ENCODE results near the gene GRIN2C. TPM values are rescaled to one million over a fixed set of nuclear protein-coding genes. Genes with fewer than 3 reads are reported as not detected.

Gene GRIN2C
- total RNA-seq, 2 donors from 2014 or later = 3.6 TPM; not detected in 1

DNA sequence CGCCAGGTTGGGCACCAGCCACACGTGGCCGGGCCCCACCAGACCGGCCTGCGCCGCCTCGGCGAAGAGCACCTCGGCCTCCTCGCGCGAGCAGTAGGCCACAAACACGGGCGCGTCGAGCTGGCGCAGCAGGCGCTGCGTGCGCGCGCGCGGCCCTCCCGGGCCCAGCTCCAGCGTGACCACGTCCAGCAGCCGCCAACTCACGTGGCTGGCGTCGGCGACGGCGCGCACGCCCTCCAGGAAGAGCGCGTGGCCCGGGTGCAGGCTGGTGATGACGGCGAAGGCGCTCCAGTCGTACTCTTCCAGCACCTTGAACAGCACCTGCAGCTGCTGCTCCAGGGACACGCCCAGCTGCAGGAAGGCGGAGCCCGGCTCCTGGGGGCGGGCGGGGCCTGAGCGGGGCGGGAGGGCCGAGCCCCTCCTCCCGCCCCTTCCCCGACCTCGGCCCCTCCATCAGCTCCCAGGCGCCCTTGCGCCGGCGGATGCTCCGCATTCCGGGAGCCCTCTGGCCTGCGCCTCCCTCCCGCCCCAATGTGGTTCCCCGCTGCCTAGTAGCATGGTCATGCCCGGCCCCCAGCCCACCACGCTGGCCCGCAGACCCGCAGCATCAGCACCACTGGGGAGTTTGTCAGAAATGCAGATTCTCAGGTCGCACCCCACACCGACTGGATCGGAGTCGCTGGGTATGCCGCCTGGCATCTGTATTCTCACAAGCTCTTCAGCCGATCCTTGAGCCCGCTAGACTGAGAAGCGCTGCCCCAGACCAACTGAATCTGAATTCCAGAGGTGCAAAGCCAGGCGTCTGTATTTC lies 7.2 kb downstream of the GRIN2C start:
- 11% methylated on average over 52 of the region's 76 CpGs for WGBS
- H3K4me3 ChIP-seq = no peak overlapping the region
- intact Hi-C loops (cut with DNase I) = no loop called here
- H3K27ac ChIP-seq = no peak overlapping the region
- TF ChIP-seq, protein P1, sequence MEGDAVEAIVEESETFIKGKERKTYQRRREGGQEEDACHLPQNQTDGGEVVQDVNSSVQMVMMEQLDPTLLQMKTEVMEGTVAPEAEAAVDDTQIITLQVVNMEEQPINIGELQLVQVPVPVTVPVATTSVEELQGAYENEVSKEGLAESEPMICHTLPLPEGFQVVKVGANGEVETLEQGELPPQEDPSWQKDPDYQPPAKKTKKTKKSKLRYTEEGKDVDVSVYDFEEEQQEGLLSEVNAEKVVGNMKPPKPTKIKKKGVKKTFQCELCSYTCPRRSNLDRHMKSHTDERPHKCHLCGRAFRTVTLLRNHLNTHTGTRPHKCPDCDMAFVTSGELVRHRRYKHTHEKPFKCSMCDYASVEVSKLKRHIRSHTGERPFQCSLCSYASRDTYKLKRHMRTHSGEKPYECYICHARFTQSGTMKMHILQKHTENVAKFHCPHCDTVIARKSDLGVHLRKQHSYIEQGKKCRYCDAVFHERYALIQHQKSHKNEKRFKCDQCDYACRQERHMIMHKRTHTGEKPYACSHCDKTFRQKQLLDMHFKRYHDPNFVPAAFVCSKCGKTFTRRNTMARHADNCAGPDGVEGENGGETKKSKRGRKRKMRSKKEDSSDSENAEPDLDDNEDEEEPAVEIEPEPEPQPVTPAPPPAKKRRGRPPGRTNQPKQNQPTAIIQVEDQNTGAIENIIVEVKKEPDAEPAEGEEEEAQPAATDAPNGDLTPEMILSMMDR (IDR thresholded peaks at IDR 0.05) = no peak
- TF ChIP-seq POLR2AphosphoS5 (IDR thresholded peaks at IDR 0.05) (no peak), POLR2A (IDR thresholded peaks at IDR 0.05) (no peak)
- H3K36me3 ChIP-seq = no peaks in the 10 kb centered on the region
- peaks cover 15% of the 10 kb centered on the region for H3K27me3 ChIP-seq (replicated peaks; ENCODE audit: insufficient read depth)
- no peak for DNase-seq (ENCODE audit: low spot score)
- no peaks in the 10 kb centered on the region for H3K4me1 ChIP-seq (replicated peaks)
- H3K9me3 ChIP-seq = no peaks in the 10 kb centered on the region

DNA sequence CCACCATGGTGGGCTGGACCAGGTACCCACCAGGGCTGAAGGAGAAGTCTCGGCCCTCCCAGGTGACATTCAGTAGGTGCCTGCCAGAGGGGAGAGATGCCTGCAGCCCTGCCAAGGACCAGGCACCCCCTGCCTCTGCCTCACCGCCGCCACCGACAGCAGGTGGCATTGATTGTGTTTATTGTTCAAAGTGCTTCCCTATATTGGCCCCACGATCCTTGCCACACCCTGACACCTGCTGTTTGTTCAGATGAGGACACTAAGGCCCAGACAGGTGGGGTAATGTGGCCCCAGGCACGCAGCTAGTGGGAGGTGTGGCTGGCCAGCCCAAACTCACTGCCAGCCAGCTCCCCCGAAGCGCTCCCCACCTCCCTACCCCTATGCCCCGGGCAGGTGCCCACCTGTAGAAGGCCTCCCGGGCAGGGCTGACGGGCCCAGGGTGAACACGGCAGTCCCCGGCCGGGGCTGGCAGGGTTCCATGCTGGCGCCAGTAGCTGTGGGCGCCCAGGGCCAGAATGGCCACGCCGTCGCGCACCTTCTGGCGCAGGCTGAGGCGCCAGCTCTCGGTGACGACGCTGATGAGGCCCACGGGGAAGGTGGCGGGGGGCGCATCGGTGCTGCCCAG lies 8.0 kb downstream of the GRIN2C start:
- TF ChIP-seq POLR2A (IDR thresholded peaks at IDR 0.05) (no peak), POLR2AphosphoS5 (IDR thresholded peaks at IDR 0.05) (no peak)
- TF ChIP-seq, protein P1 (IDR thresholded peaks at IDR 0.05) = no peak
- no peak overlapping the region for H3K4me3 ChIP-seq
- intact Hi-C loops (cut with DNase I) = no loop called here
- no peak for DNase-seq (ENCODE audit: low spot score)
- H3K27ac ChIP-seq = no peak overlapping the region
- H3K4me1 ChIP-seq (replicated peaks) = no peaks in the 10 kb centered on the region
- WGBS = 61% methylated on average over 20 of the region's 29 CpGs
- peaks cover 15% of the 10 kb centered on the region for H3K27me3 ChIP-seq (replicated peaks; ENCODE audit: insufficient read depth)
- no peaks in the 10 kb centered on the region for H3K36me3 ChIP-seq
- H3K9me3 ChIP-seq = no peaks in the 10 kb centered on the region

DNA sequence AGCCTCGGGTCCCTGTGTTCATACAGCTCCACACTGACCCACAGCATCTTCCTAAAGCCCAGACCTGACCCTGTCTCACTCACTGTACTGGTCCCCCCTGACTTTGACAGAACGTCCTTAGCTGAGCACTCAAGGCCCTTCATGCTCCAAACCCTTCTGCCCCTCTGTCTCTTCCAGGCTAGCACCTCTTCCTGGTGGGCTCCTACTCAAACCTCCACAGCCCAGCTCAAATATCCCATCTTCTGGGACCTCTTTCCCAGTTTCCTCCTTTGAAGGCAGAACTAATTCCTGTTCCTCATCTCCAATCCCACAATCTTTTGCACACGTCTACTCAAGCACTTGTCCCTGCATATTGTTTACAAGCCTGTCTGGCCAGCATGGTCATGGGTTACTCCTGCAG lies 8.8 kb downstream of the GRIN2C start:
- TF ChIP-seq, protein P1 (IDR thresholded peaks at IDR 0.05) = no peak
- TF ChIP-seq POLR2AphosphoS5 (IDR thresholded peaks at IDR 0.05) = no peak
- TF ChIP-seq POLR2A (IDR thresholded peaks at IDR 0.05) = no peak
- no peak overlapping the region for H3K4me3 ChIP-seq
- no peak overlapping the region for H3K27ac ChIP-seq
- no peak for DNase-seq (ENCODE audit: low spot score)
- 74% methylated on average over 3 of the region's 3 CpGs for whole genome bisulfite sequencing
- intact Hi-C loops (cut with DNase I) = no loop called here
- no peaks in the 10 kb centered on the region for H3K36me3 ChIP-seq
- H3K27me3 ChIP-seq (replicated peaks; ENCODE audit: insufficient read depth) = peaks cover 15% of the 10 kb centered on the region
- H3K4me1 ChIP-seq (replicated peaks) = no peaks in the 10 kb centered on the region
- no peaks in the 10 kb centered on the region for H3K9me3 ChIP-seq

DNA sequence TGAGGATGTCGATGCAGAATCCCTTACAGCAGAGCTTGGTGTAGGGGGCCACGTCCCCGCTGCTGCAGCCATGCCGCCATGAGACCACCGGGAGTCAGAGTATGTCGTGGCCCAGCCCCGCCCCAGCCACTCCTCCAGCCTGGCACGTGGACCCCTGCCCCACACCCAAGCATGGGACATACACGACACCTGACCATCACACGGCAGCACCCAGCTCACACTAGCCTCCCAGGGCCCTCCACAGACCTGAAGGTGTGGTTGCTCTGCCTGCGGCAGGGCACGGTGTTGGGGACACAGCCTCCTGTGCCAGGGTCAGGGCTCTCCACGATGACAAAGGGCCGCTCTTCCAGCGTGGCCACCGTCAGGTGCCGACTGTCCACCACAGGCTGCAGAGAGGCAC lies 9.4 kb downstream of the GRIN2C start:
- TF ChIP-seq POLR2AphosphoS5 (IDR thresholded peaks at IDR 0.05) = no peak
- no peak for TF ChIP-seq POLR2A (IDR thresholded peaks at IDR 0.05)
- TF ChIP-seq, protein P1 (IDR thresholded peaks at IDR 0.05) = no peak
- no peaks in the 10 kb centered on the region for H3K4me1 ChIP-seq (replicated peaks)
- peaks cover 9% of the 10 kb centered on the region for H3K27me3 ChIP-seq (replicated peaks; ENCODE audit: insufficient read depth)
- no peak overlapping the region for H3K27ac ChIP-seq
- no peak overlapping the region for H3K4me3 ChIP-seq
- H3K9me3 ChIP-seq = no peaks in the 10 kb centered on the region
- DNase-seq (ENCODE audit: low spot score) = no peak
- no peaks in the 10 kb centered on the region for H3K36me3 ChIP-seq
- WGBS = 85% methylated on average over 17 of the region's 17 CpGs
- intact Hi-C loops (cut with DNase I) = no loop called here

Data from prostate gland (tissue), 2 donors.